Calu3 (cell line): Measurements from ENCODE around the gene ANKRD33B. TPM values are rescaled to one million over a fixed set of nuclear protein-coding genes. Genes with fewer than 3 reads are reported as not detected.

Experiments used
- BruUV-seq: library from RNA; stranded (reverse); fragments of 400-500 nt; replicated peaks from 2 replicates; lab custom pipeline; 2021; lab: Mats Ljungman, UMichigan
- CTCF ChIA-PET: fragments of 300-600 bp; sonication (Branson Sonifier 250); formaldehyde crosslinking; loops from one replicate; lab custom pipeline; 2022; ENCODE audit warnings: antibody characterized with exemption; lab: Charles Lee
- DNase-seq: peaks from one replicate; pipeline ENCODE4 v3.0.0; 2022
- H3K27ac Mint-ChIP-seq: one replicate; pipeline ENCODE4 v1.8.0; 2022; ENCODE audit warnings: mixed read lengths; ENCODE audit not compliant: unreplicated experiment
- H3K27me3 Mint-ChIP-seq: one replicate; pipeline ENCODE4 v1.8.0; 2022; ENCODE audit warnings: mixed read lengths; ENCODE audit not compliant: unreplicated experiment
- H3K36me3 Mint-ChIP-seq: one replicate; pipeline ENCODE4 v1.8.0; 2022; ENCODE audit warnings: mild to moderate bottlenecking, moderate library complexity, mixed read lengths; ENCODE audit not compliant: insufficient read depth, unreplicated experiment
- H3K4me1 Mint-ChIP-seq: one replicate; pipeline ENCODE4 v1.8.0; 2022; ENCODE audit warnings: mild to moderate bottlenecking, low read depth, mixed read lengths; ENCODE audit not compliant: unreplicated experiment
- H3K4me3 Mint-ChIP-seq: one replicate; pipeline ENCODE4 v1.8.0; 2022; ENCODE audit warnings: mild to moderate bottlenecking, low read depth, moderate library complexity, mixed read lengths; ENCODE audit not compliant: unreplicated experiment
- H3K9me3 Mint-ChIP-seq: one replicate; pipeline ENCODE4 v1.8.0; 2022; ENCODE audit warnings: low read depth, mixed read lengths; ENCODE audit not compliant: unreplicated experiment
- intact Hi-C: fragments of 100-400 bp; cut with micrococcal nuclease; formaldehyde crosslinking; loops from one replicate; pipeline ENCODE4 v1.10.0; 2022; ENCODE audit not compliant: unreplicated experiment
- total RNA-seq: library from RNA; stranded (reverse); gene quantifications from 2 replicates; pipeline ENCODE4 v1.2.3, GENCODE V29; 2022
- TF ChIP-seq, protein P1 (sequence below): fragments of 200-600 bp; IDR thresholded peaks from one replicate; pipeline ENCODE4 v1.8.0; 2022; ENCODE audit warnings: antibody characterized with exemption; ENCODE audit not compliant: unreplicated experiment

Gene ANKRD33B
- total RNA-seq, 1 experiment from 2014 or later, result 3.6 TPM

DNA sequence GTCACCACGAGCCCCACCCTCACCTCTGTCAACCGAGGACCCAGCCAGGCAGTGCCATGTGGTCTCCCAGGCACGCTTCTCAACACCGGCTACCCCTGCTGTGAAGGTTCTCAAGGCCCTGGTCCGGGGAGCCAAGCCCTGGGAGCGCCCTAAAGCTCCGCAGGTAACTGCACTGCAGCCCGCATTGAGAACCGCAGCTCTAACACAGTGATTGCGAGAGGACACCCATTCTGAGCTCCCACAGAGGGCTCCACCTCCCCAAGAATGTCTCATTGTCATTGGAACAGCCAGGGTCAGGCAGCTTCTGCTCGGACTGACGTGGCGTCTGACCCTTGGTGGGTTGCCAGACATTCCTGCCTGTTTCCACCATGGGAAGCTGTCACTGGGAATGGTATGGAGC is 88.3 kb downstream of the ANKRD33B start:
- Mint-ChIP-seq H3K36me3 (no peaks in the 10 kb centered on the region), H3K27ac (no peak overlapping the region), H3K27me3 (no peaks in the 10 kb centered on the region), H3K9me3 (no peaks in the 10 kb centered on the region), H3K4me3 (no peak overlapping the region), H3K4me1 (no peaks in the 10 kb centered on the region)
- intact Hi-C loops, result no loop called here
- no peak for DNase-seq
- CTCF ChIA-PET, result no interaction called here
- BruUV-seq, result no TSS peak
- TF ChIP-seq, protein P1, sequence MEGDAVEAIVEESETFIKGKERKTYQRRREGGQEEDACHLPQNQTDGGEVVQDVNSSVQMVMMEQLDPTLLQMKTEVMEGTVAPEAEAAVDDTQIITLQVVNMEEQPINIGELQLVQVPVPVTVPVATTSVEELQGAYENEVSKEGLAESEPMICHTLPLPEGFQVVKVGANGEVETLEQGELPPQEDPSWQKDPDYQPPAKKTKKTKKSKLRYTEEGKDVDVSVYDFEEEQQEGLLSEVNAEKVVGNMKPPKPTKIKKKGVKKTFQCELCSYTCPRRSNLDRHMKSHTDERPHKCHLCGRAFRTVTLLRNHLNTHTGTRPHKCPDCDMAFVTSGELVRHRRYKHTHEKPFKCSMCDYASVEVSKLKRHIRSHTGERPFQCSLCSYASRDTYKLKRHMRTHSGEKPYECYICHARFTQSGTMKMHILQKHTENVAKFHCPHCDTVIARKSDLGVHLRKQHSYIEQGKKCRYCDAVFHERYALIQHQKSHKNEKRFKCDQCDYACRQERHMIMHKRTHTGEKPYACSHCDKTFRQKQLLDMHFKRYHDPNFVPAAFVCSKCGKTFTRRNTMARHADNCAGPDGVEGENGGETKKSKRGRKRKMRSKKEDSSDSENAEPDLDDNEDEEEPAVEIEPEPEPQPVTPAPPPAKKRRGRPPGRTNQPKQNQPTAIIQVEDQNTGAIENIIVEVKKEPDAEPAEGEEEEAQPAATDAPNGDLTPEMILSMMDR, result no peak

DNA sequence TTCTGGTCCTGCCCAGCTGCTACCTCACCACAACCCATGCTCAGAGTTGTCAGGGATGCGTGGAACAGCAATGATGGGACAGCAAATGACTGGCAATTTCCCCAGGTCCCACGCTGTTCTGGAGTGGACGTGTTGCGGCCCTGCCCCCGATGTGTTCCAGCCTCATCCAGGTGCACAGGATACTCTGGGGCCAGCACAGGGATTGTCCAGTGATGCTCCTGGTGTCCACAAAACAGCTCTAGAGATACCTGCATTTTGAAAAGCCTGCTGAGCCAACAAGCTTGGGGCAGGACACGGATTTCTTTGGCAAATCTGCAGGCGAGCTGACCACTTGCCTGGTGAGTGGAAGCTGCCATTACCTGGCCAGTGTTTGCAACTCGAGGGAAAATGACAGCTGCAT is 88.7 kb downstream of the ANKRD33B start:
- no peaks in the 10 kb centered on the region for H3K9me3 Mint-ChIP-seq
- DNase-seq, result no peak
- no TSS peak for BruUV-seq
- no peak overlapping the region for H3K27ac Mint-ChIP-seq
- H3K4me1 Mint-ChIP-seq, result no peaks in the 10 kb centered on the region
- H3K4me3 Mint-ChIP-seq, result no peak overlapping the region
- H3K27me3 Mint-ChIP-seq, result no peaks in the 10 kb centered on the region
- CTCF ChIA-PET, result no interaction called here
- intact Hi-C loops, result no loop called here
- TF ChIP-seq, protein P1, result no peak
- H3K36me3 Mint-ChIP-seq, result no peaks in the 10 kb centered on the region

DNA sequence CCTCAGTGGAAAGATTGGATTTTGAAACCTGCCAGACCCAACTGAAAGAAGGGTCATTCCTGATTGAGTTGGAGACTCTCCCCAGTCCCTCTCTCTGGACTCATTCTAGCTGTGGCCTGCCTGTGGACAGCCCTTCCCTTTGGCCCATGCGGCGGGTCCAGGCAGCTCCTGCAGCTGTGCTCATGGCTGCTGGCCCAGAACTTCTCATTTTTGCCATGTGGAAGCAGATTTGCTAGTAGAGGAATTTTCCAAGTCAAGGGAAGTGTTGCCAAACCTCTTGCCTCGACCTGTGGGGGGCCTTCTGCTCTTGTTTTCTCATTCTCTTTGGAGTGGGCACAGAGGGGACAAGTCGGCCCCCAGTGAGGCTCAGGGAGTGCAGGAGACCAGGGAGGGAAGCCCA is 89.2 kb downstream of the ANKRD33B start:
- no peak for DNase-seq
- Mint-ChIP-seq H3K27ac (no peak overlapping the region), H3K4me1 (no peaks in the 10 kb centered on the region), H3K27me3 (no peaks in the 10 kb centered on the region), H3K4me3 (no peak overlapping the region), H3K36me3 (no peaks in the 10 kb centered on the region), H3K9me3 (no peaks in the 10 kb centered on the region)
- no TSS peak for BruUV-seq
- CTCF ChIA-PET, result no interaction called here
- TF ChIP-seq, protein P1, result no peak
- intact Hi-C loops, result no loop called here

DNA sequence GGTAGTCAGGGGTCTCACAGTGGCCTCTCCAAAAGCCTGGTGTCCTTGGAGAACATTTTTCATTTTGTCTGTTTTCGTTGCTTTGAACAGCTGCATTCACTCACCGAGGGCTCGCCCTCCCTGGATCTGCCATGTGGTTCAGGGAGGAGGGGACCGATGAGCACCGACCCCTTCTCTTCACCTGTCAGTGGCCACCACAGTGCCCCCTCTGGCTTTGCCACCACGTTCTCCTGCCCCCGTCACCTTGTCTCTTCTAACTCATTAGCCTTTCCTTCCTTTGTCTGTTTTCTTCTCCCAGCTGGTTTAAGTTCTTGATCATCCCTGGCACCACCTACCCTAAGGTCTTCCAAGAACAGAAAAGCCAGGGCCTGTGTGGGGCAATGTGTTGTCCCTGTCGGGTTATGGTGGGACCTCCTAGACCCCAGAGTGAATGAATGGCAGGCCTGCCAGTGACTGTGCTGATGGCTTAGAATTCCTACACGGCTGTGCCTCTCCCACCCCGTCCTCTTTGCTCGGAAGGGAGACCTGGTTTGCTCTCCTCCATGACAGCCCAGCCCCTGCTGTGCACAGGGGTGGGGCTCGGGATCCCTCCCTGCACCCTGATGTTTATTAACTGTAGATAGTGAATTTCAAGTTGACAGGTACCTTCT is 90.0 kb downstream of the ANKRD33B start:
- no peak overlapping the region for H3K4me3 Mint-ChIP-seq
- CTCF ChIA-PET, result no interaction called here
- no peaks in the 10 kb centered on the region for H3K27me3 Mint-ChIP-seq
- no TSS peak for BruUV-seq
- no peaks in the 10 kb centered on the region for H3K4me1 Mint-ChIP-seq
- TF ChIP-seq, protein P1, result no peak
- H3K9me3 Mint-ChIP-seq, result no peaks in the 10 kb centered on the region
- no peak for DNase-seq
- intact Hi-C loops, result no loop called here
- H3K27ac Mint-ChIP-seq, result no peak overlapping the region
- H3K36me3 Mint-ChIP-seq, result no peaks in the 10 kb centered on the region
